ENCODE measurements around the gene DCAF16.

The DCAF16 gene

DNA sequence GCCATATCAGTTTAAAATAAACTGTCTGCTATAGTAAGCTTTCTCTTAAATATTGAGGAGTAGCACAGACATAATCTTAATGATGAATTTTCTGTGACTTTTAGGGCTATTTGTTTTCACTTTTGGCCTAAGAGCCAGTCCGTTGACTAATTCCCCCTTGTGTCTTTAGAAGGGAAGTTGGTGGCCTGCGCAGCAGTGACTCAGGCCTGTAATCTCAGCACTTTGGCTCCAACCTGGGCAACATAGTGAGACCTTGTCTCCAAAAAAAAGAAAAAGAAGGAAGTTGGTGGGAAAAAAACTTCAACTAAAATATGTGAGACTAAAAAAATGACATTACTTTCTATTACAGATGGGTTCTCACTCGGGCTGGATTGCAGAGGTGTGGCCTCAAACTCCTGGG lies 3.6 kb upstream of the DCAF16 start:
- Histone ChIP-seq H3K27ac (ENCODE audit: low read length) (no peak overlapping the region), H3K9me3 (ENCODE audit: insufficient read depth, low read length) (no peaks in the 10 kb centered on the region), H3K4me1 (ENCODE audit: low read length) (peaks cover 11% of the 10 kb centered on the region)

DNA sequence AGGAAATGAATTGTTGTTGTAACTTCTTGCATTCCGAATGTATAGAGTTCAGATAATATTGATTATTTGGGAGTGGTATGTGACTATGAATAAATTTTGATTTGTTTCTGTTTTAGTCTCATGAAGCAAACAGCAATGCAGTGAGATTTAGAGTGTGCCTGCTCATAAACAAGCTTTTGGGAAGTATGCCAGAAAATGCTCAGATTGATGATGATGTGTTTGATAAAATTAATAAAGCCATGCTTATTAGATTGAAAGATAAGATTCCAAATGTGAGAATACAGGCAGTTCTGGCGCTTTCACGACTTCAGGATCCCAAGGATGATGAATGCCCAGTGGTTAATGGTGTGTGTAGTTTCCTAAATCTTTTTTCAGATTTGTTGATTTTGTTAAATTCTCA lies 2.2 kb upstream of the DCAF16 start:
- TF ChIP-seq EZH2phosphoT487 (IDR thresholded peaks at IDR 0.05; ENCODE audit: low read depth): no peak
- TF ChIP-seq CTCF (IDR thresholded peaks at IDR 0.05; ENCODE audit: low read depth, low read length): no peak
- peak overlapping the region; percentile 73 for H3K4me2 ChIP-seq (ENCODE audit: low read length)
- H3K27me3 ChIP-seq (ENCODE audit: low read depth, low read length): no peaks in the 10 kb centered on the region
- peaks cover 28% of the 10 kb centered on the region for H4K20me1 ChIP-seq (ENCODE audit: insufficient read depth, low read length)
- no peak overlapping the region for H2AFZ ChIP-seq (ENCODE audit: low read depth, low read length)
- H3K79me2 ChIP-seq (ENCODE audit: low read length): peaks cover 98% of the 10 kb centered on the region
- peak overlapping the region; percentile 87 for H3K9ac ChIP-seq (ENCODE audit: low read length)
- no peak overlapping the region for H3K27ac ChIP-seq (ENCODE audit: low read length)
- peaks cover 17% of the 10 kb centered on the region for H3K4me1 ChIP-seq (ENCODE audit: low read length)
- peaks cover 39% of the 10 kb centered on the region for H3K36me3 ChIP-seq (replicated peaks; ENCODE audit: low read depth, low read length)
- no peaks in the 10 kb centered on the region for H3K9me3 ChIP-seq (ENCODE audit: insufficient read depth, low read length)
- peak overlapping the region; percentile 96 for H3K4me3 ChIP-seq (ENCODE audit: low read length)

More for the DNA sequence above, 3.6 kb upstream of the DCAF16 start:
- no peak overlapping the region for H2AFZ ChIP-seq (ENCODE audit: low read depth, low read length)
- no peak for TF ChIP-seq EZH2phosphoT487 (IDR thresholded peaks at IDR 0.05; ENCODE audit: low read depth)
- TF ChIP-seq CTCF (IDR thresholded peaks at IDR 0.05; ENCODE audit: low read depth, low read length): no peak
- H3K4me3 ChIP-seq (ENCODE audit: low read length): no peak overlapping the region
- H3K36me3 ChIP-seq (replicated peaks; ENCODE audit: low read depth, low read length): peaks cover 47% of the 10 kb centered on the region
- no peak overlapping the region for H3K4me2 ChIP-seq (ENCODE audit: low read length)
- H4K20me1 ChIP-seq (ENCODE audit: insufficient read depth, low read length): peaks cover 24% of the 10 kb centered on the region
- no peaks in the 10 kb centered on the region for H3K27me3 ChIP-seq (ENCODE audit: low read depth, low read length)
- peaks cover 98% of the 10 kb centered on the region for H3K79me2 ChIP-seq (ENCODE audit: low read length)
- H3K9ac ChIP-seq (ENCODE audit: low read length): no peak overlapping the region

DNA sequence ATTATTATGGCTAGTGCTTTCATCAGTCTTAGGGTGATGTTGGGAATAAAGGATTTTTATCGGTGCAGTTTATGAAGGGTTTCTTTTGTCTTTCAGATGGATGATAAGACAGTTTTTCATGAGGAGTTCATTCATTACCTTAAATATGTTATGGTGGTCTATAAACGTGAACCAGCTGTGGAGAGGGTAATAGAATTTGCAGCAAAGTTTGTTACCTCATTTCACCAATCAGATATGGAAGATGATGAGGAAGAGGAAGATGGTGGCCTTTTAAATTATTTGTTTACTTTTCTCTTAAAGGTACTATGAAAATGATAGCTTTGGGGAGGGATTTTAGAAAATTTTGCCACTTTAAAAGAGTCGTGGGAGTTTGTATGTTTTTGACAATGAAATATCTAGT lies 1.6 kb upstream of the DCAF16 start:
- Histone ChIP-seq H3K27ac (ENCODE audit: low read length) (peak overlapping the region; percentile 70; the same call in 1 of the 2 replicates), H3K9ac (ENCODE audit: low read length) (peak overlapping the region; percentile 87), H3K4me3 (ENCODE audit: low read length) (peak overlapping the region; percentile 96), H3K36me3 (replicated peaks; ENCODE audit: low read depth, low read length) (peaks cover 43% of the 10 kb centered on the region), H3K4me2 (ENCODE audit: low read length) (peak overlapping the region; percentile 73), H2AFZ (ENCODE audit: low read depth, low read length) (no peak overlapping the region), H3K27me3 (ENCODE audit: low read depth, low read length) (no peaks in the 10 kb centered on the region), H3K79me2 (ENCODE audit: low read length) (peaks cover 98% of the 10 kb centered on the region), H3K4me1 (ENCODE audit: low read length) (peaks cover 24% of the 10 kb centered on the region), H3K9me3 (ENCODE audit: insufficient read depth, low read length) (no peaks in the 10 kb centered on the region), H4K20me1 (ENCODE audit: insufficient read depth, low read length) (peaks cover 34% of the 10 kb centered on the region)
- TF ChIP-seq EZH2phosphoT487 (IDR thresholded peaks at IDR 0.05; ENCODE audit: low read depth) (no peak), CTCF (IDR thresholded peaks at IDR 0.05; ENCODE audit: low read depth, low read length) (no peak)

GRCh38 chr4:17811078-17811603 lies 584 bp upstream of the DCAF16 start:
- Histone ChIP-seq H3K27ac (ENCODE audit: low read length) (peak overlapping the region; percentile 70), H3K36me3 (replicated peaks; ENCODE audit: low read depth, low read length) (peaks cover 41% of the 10 kb centered on the region), H3K9me3 (ENCODE audit: insufficient read depth, low read length) (no peaks in the 10 kb centered on the region), H3K4me3 (ENCODE audit: low read length) (peak overlapping the region; percentile 96), H3K4me1 (ENCODE audit: low read length) (peaks cover 26% of the 10 kb centered on the region), H2AFZ (ENCODE audit: low read depth, low read length) (peak overlapping the region; percentile 17), H4K20me1 (ENCODE audit: insufficient read depth, low read length) (peaks cover 39% of the 10 kb centered on the region), H3K27me3 (ENCODE audit: low read depth, low read length) (no peaks in the 10 kb centered on the region), H3K4me2 (ENCODE audit: low read length) (peak overlapping the region; percentile 73), H3K79me2 (ENCODE audit: low read length) (peaks cover 98% of the 10 kb centered on the region), H3K9ac (ENCODE audit: low read length) (peak overlapping the region; percentile 87)
- TF ChIP-seq CTCF (IDR thresholded peaks at IDR 0.05; ENCODE audit: low read depth, low read length) (no peak), EZH2phosphoT487 (IDR thresholded peaks at IDR 0.05; ENCODE audit: low read depth) (no peak)

Data from OCI-LY3 (cell line).